ENCODE data around the gene FGD3. TPM values are rescaled to one million over a fixed set of nuclear protein-coding genes. Genes with fewer than 3 reads are reported as not detected.
A peak's percentile ranks its signal among the peaks of the same experiment; 100 is the strongest.

FGD3 gene
- total RNA-seq, 1 donor from 2014 or later, result not detected

- H3K4me1 Mint-ChIP-seq (ENCODE audit: unreplicated experiment), result no peaks in the 10 kb centered on the region
- H3K27ac Mint-ChIP-seq (ENCODE audit: unreplicated experiment), result no peak overlapping the region
- TF ChIP-seq CTCF (IDR thresholded peaks at IDR 0.05), result peak; percentile 66
- H3K4me3 Mint-ChIP-seq (ENCODE audit: unreplicated experiment), result no peak overlapping the region
- peak; percentile 84 for DNase-seq (ENCODE audit: extremely low spot score, unreplicated experiment)
- no peaks in the 10 kb centered on the region for H3K36me3 Mint-ChIP-seq (ENCODE audit: unreplicated experiment)
- H3K9me3 Mint-ChIP-seq (ENCODE audit: unreplicated experiment), result no peaks in the 10 kb centered on the region
- peaks cover 25% of the 10 kb centered on the region for H3K27me3 Mint-ChIP-seq (ENCODE audit: unreplicated experiment)
Observed at GRCh38 chr9:93003552-93004407, 56.5 kb downstream of the FGD3 start.

GRCh38 chr9:93004561-93004960, 57.2 kb downstream of the FGD3 start:
- Mint-ChIP-seq H3K4me1 (ENCODE audit: unreplicated experiment) (no peaks in the 10 kb centered on the region), H3K27ac (ENCODE audit: unreplicated experiment) (no peak overlapping the region), H3K9me3 (ENCODE audit: unreplicated experiment) (no peaks in the 10 kb centered on the region), H3K27me3 (ENCODE audit: unreplicated experiment) (peaks cover 25% of the 10 kb centered on the region), H3K4me3 (ENCODE audit: unreplicated experiment) (no peak overlapping the region), H3K36me3 (ENCODE audit: unreplicated experiment) (no peaks in the 10 kb centered on the region)
- DNase-seq (ENCODE audit: extremely low spot score, unreplicated experiment), result peak; percentile 56
- TF ChIP-seq CTCF (IDR thresholded peaks at IDR 0.05), result no peak

- no peak for TF ChIP-seq CTCF (IDR thresholded peaks at IDR 0.05)
- peak; percentile 59 for DNase-seq (ENCODE audit: extremely low spot score, unreplicated experiment)
- H3K27me3 Mint-ChIP-seq (ENCODE audit: unreplicated experiment), result peaks cover 23% of the 10 kb centered on the region
- no peaks in the 10 kb centered on the region for H3K4me1 Mint-ChIP-seq (ENCODE audit: unreplicated experiment)
- no peak overlapping the region for H3K4me3 Mint-ChIP-seq (ENCODE audit: unreplicated experiment)
- H3K9me3 Mint-ChIP-seq (ENCODE audit: unreplicated experiment), result no peaks in the 10 kb centered on the region
- no peaks in the 10 kb centered on the region for H3K36me3 Mint-ChIP-seq (ENCODE audit: unreplicated experiment)
- H3K27ac Mint-ChIP-seq (ENCODE audit: unreplicated experiment), result no peak overlapping the region
Observed at GRCh38 chr9:93005876-93006275, 58.6 kb downstream of the FGD3 start.

GRCh38 chr9:93007529-93008058, 60.3 kb downstream of the FGD3 start:
- peaks cover 13% of the 10 kb centered on the region for H3K27me3 Mint-ChIP-seq (ENCODE audit: unreplicated experiment)
- no peaks in the 10 kb centered on the region for H3K4me1 Mint-ChIP-seq (ENCODE audit: unreplicated experiment)
- H3K9me3 Mint-ChIP-seq (ENCODE audit: unreplicated experiment), result no peaks in the 10 kb centered on the region
- TF ChIP-seq CTCF (IDR thresholded peaks at IDR 0.05), result no peak
- DNase-seq (ENCODE audit: extremely low spot score, unreplicated experiment), result peak; percentile 83
- H3K27ac Mint-ChIP-seq (ENCODE audit: unreplicated experiment), result no peak overlapping the region
- no peak overlapping the region for H3K4me3 Mint-ChIP-seq (ENCODE audit: unreplicated experiment)
- H3K36me3 Mint-ChIP-seq (ENCODE audit: unreplicated experiment), result no peaks in the 10 kb centered on the region

- H3K4me1 Mint-ChIP-seq (ENCODE audit: unreplicated experiment), result no peaks in the 10 kb centered on the region
- no peaks in the 10 kb centered on the region for H3K9me3 Mint-ChIP-seq (ENCODE audit: unreplicated experiment)
- no peak overlapping the region for H3K27ac Mint-ChIP-seq (ENCODE audit: unreplicated experiment)
- peaks cover 13% of the 10 kb centered on the region for H3K27me3 Mint-ChIP-seq (ENCODE audit: unreplicated experiment)
- no peak for TF ChIP-seq CTCF (IDR thresholded peaks at IDR 0.05)
- no peak overlapping the region for H3K4me3 Mint-ChIP-seq (ENCODE audit: unreplicated experiment)
- H3K36me3 Mint-ChIP-seq (ENCODE audit: unreplicated experiment), result no peaks in the 10 kb centered on the region
- DNase-seq (ENCODE audit: extremely low spot score, unreplicated experiment), result no peak
Observed at GRCh38 chr9:93008457-93008856, 61.1 kb downstream of the FGD3 start.
